Mucosa of descending colon (tissue), 3 donors: Measurements from ENCODE around the gene CAMSAP2. TPM values are rescaled to one million over a fixed set of nuclear protein-coding genes. Genes with fewer than 3 reads are reported as not detected.
"Not testable (repeated sequence)": the region's sequence is repeated elsewhere in the genome, so short reads cannot be mapped to it uniquely, and the experiment has no call there.

Experiments
- ATAC-seq: fragments of 200-7000 bp; cut with Tn5 transposase; one replicate; pipeline ENCODE4 v1.9.1; 2020; ENCODE audit warnings: mild to moderate bottlenecking, moderate library complexity
- DNase-seq, 3 donors: peaks; one replicate each; pipeline ENCODE4 v3.0.0-alpha.2; 2020
- H3K36me3 ChIP-seq: fragments of 200-600 bp; one replicate; pipeline ENCODE4 v1.8.0; 2021; ENCODE audit warnings: low read depth, mild to moderate bottlenecking
- H3K4me1 ChIP-seq: fragments of 200-600 bp; one replicate; pipeline ENCODE4 v1.8.0; 2021; ENCODE audit warnings: low read depth, mild to moderate bottlenecking
- H3K4me3 ChIP-seq: fragments of 200-600 bp; one replicate; pipeline ENCODE4 v1.8.0; 2021; ENCODE audit warnings: mild to moderate bottlenecking
- H3K9me3 ChIP-seq: fragments of 200-600 bp; one replicate; pipeline ENCODE4 v1.8.0; 2021; ENCODE audit warnings: mild to moderate bottlenecking
- CTCF ChIP-seq: fragments of 200-600 bp; IDR thresholded peaks from one replicate; pipeline ENCODE4 v1.8.0; 2022; ENCODE audit warnings: antibody characterized with exemption, mild to moderate bottlenecking
- intact Hi-C, 2 donors: fragments of 100-400 bp; cut with DNase I in 1 of 2; cut with micrococcal nuclease in 1 of 2; formaldehyde crosslinking; loops; one replicate each; pipeline versions ENCODE4 v1.11.0 to v1.11.1; 2022; cut with DNase I, micrococcal nuclease
- total RNA-seq, 3 donors: library from RNA; stranded (reverse); fragmentation: NEBNext Ultra II Directional in 2 of 3; extraction: Animal tissue kit (Norgen Biotek cat#: 25700) in 2 of 3; gene quantifications; one replicate each; pipeline versions ENCODE4 v1.2.1 to v1.2.4, GENCODE V29; 2021 to 2023
- donor health status: DM: no; HTN: no; CAD: no; lungs with moderate emphysema.
- donor health status: DM: no; HTN: no; CAD: no.
- donor health status: DM: no; HTN: yes; CAD: no.

The CAMSAP2 gene
- total RNA-seq, 3 donors from 2014 or later: 5.0 to 34.0 (median 7.1) TPM

- intact Hi-C loops: loop anchor here (5.0 to 10.0 kb wide), 2 partner anchors 177 to 180 kb away; partner anchors contain the start of gene KIF14 (in 2 of the 2)
- no peaks in the 10 kb centered on the region for H3K9me3 ChIP-seq
- no peaks in the 10 kb centered on the region for H3K36me3 ChIP-seq
- no peak for TF ChIP-seq CTCF
- H3K4me1 ChIP-seq: no peaks in the 10 kb centered on the region
- DNase-seq: no peak
- ATAC-seq: no peak
- no peak overlapping the region for H3K4me3 ChIP-seq
Observed at GRCh38 chr1:200802042-200802441, 63.3 kb downstream of the CAMSAP2 start.

GRCh38 chr1:200802865-200803512 lies 64.3 kb downstream of the CAMSAP2 start:
- intact Hi-C loops: loop anchor here (5.0 to 10.0 kb wide), 2 partner anchors 178 to 181 kb away; partner anchors contain the start of gene KIF14 (in 2 of the 2)
- no peaks in the 10 kb centered on the region for H3K4me1 ChIP-seq
- ATAC-seq: peak; percentile 96
- H3K9me3 ChIP-seq: no peaks in the 10 kb centered on the region
- H3K4me3 ChIP-seq: no peak overlapping the region
- DNase-seq: peak in 2 of 3 donors; percentile 72 to 93
- peak; percentile 83 for TF ChIP-seq CTCF
- H3K36me3 ChIP-seq: no peaks in the 10 kb centered on the region

GRCh38 chr1:200805719-200806118 lies 67.0 kb downstream of the CAMSAP2 start:
- no peak overlapping the region for H3K4me3 ChIP-seq
- intact Hi-C loops: loop anchor here in 1 of 2 donors (10.0 kb wide), 1 partner anchor 181 kb away; the partner anchor contains the start of gene KIF14
- H3K9me3 ChIP-seq: no peaks in the 10 kb centered on the region
- ATAC-seq (no peak), DNase-seq (no peak)
- no peaks in the 10 kb centered on the region for H3K36me3 ChIP-seq
- no peaks in the 10 kb centered on the region for H3K4me1 ChIP-seq
- no peak for TF ChIP-seq CTCF

DNA sequence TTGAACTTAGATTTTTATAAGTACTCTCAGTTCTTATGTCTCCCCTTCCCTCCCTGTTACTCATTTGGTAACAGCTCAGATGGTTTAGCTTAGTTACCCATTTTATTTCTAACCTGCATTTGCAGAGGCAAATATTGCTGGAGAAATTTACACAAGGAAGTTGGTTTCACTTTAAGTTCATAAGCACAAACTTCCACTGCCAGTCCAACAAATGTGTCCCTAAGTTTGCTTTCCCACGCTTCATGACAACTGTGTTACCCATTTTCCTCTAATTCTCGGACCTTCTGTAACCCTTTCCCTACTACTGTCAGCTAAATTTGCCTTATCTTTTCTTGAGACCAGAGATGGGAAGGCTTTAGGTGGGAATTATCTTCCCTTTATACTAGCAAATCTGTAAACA lies 70.2 kb downstream of the CAMSAP2 start:
- H3K9me3 ChIP-seq: no peaks in the 10 kb centered on the region
- intact Hi-C loops: loop anchor here in 1 of 2 donors (10.0 kb wide), 1 partner anchor 184 kb away; the partner anchor contains the start of gene KIF14
- ATAC-seq: no peak
- no peak for TF ChIP-seq CTCF
- no peak for DNase-seq
- H3K4me3 ChIP-seq: no peak overlapping the region
- no peaks in the 10 kb centered on the region for H3K4me1 ChIP-seq
- no peaks in the 10 kb centered on the region for H3K36me3 ChIP-seq

DNA sequence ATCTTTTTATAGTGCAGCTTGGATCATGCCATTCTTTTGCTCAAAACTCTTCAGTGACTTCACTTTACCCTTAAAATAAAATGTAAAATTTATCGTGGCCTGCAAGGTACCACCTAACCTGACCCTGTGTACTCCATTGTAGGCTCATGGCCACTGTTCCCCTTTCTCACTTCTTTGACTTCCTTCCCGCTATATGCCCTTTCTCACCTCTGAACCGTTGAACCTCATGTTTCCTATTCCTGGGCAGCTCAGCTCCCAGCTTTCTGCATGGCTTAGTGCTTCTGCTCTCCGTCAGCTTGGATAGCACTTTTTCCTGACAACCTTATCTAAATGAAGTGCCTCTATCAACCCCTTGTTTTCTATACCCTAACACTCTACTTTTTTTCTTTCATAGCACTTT lies 73.0 kb downstream of the CAMSAP2 start:
- DNase-seq (no peak), ATAC-seq (no peak)
- intact Hi-C loops: no loop called here
- no peaks in the 10 kb centered on the region for H3K9me3 ChIP-seq
- H3K36me3 ChIP-seq: no peaks in the 10 kb centered on the region
- no peaks in the 10 kb centered on the region for H3K4me1 ChIP-seq
- no peak for TF ChIP-seq CTCF
- H3K4me3 ChIP-seq: no peak overlapping the region

- intact Hi-C loops: not testable (repeated sequence)
Observed at GRCh38 chr1:200816624-200817224, 78.0 kb downstream of the CAMSAP2 start.

More at GRCh38 chr1:200816624-200817224, 78.0 kb downstream of the CAMSAP2 start:
- H3K36me3 ChIP-seq, ATAC-seq, H3K4me3 ChIP-seq, H3K4me1 ChIP-seq, DNase-seq, H3K9me3 ChIP-seq: not testable (repeated sequence)
